ENCODE data around the gene NR2F2. TPM values are rescaled to one million over a fixed set of nuclear protein-coding genes. Genes with fewer than 3 reads are reported as not detected.

The NR2F2 gene
- total and polyA plus RNA-seq, 2 donors (not counting 1 experiment from before 2014, with no cell fraction given), result not detected

DNA sequence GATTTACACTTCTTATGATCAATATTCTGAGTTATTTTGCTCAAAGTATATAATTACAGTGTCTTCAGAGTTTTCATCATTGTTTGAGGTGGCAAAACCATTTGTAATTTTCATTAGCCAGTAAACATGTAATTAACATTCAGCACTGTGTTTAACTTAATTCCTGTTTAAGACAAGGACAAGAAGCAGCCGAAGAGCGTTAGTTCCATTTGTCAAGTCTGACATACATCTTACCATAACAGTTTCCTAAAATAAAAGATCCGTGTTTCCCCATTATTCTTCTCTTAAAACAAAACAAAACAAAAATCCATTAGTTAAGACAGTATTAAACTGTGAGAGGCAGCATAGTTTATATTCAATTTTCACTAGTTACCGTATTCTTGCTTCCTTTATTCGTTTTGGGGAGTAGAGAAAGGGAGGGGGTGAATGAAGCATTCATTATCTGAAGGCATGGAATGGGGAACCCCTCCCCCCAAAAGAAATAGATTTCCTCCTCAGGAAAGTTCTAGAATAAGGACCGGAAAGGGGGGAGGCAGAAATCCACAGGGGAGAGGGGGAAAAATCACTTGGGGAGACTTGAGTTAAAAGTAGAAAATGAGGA, 5.5 kb upstream of the NR2F2 start:
- intact Hi-C loops (cut with micrococcal nuclease), result no loop called here
- Histone ChIP-seq H3K27me3 (replicated peaks in 1 of 4; ENCODE audit: control extremely low read depth in 1 of 4, control insufficient read depth in 3 of 4, insufficient read depth in 4 of 4, low read length in 3 of 4) (peaks cover 2 to 61% (median 45%) of the 10 kb centered on the region in 4 experiments), H3K4me3 (ENCODE audit: control extremely low read depth in 1 of 5, extremely low read depth in 1 of 5, insufficient read depth in 1 of 5, low read depth in 2 of 5, low read length in 4 of 5) (no peak overlapping the region), H3K4me1 (ENCODE audit: control insufficient read depth in 2 of 2, insufficient read depth in 2 of 2, low read length in 2 of 2) (no peaks in the 10 kb centered on the region), H4K20me1 (ENCODE audit: control insufficient read depth, insufficient read depth, low read length, poor library complexity, severe bottlenecking) (no peaks in the 10 kb centered on the region), H2AFZ (ENCODE audit: insufficient read depth, low read depth, low read length, poor library complexity, severe bottlenecking) (no peak overlapping the region), H3K27ac (ENCODE audit: low read length in 2 of 2) (no peak overlapping the region), H3K4me2 (replicated peaks; ENCODE audit: low read depth, low read length, poor library complexity, severe bottlenecking) (no peak overlapping the region), H3K36me3 (replicated peaks in 1 of 2; ENCODE audit: control extremely low read depth in 1 of 2, control insufficient read depth in 1 of 2, extremely low read depth in 1 of 2, insufficient read depth in 2 of 2, low read length in 1 of 2) (no peaks in the 10 kb centered on the region), H3K79me2 (ENCODE audit: control insufficient read depth, insufficient read depth, low read length) (no peaks in the 10 kb centered on the region), H3K9ac (ENCODE audit: low read length) (no peak overlapping the region), H3K9me3 (ENCODE audit: control extremely low read depth in 1 of 3, control insufficient read depth in 2 of 3, insufficient read depth in 1 of 3, low read length in 2 of 3) (peaks cover 0 to 15% (median 0%) of the 10 kb centered on the region in 3 donors)
- Mint-ChIP-seq H3K4me3 (no peak overlapping the region), H3K9me3 (ENCODE audit: insufficient read depth) (no peaks in the 10 kb centered on the region), H3K27ac (no peak overlapping the region), H3K4me1 (peaks cover 8% of the 10 kb centered on the region), H3K27me3 (peaks cover 68% of the 10 kb centered on the region)
- ChIA-PET CTCF (no interaction called here), POLR2A (no interaction called here)
- DNase-seq, result no peak
- WGBS (ENCODE audit: insufficient coverage), result 25% methylated on average over 2 of the region's 6 CpGs
- TF ChIP-seq EZH2 (IDR thresholded peaks at IDR 0.05; ENCODE audit: borderline replicate concordance, insufficient read depth, low read depth, low read length, poor library complexity, severe bottlenecking), result no peak
- TF ChIP-seq, protein P1, sequence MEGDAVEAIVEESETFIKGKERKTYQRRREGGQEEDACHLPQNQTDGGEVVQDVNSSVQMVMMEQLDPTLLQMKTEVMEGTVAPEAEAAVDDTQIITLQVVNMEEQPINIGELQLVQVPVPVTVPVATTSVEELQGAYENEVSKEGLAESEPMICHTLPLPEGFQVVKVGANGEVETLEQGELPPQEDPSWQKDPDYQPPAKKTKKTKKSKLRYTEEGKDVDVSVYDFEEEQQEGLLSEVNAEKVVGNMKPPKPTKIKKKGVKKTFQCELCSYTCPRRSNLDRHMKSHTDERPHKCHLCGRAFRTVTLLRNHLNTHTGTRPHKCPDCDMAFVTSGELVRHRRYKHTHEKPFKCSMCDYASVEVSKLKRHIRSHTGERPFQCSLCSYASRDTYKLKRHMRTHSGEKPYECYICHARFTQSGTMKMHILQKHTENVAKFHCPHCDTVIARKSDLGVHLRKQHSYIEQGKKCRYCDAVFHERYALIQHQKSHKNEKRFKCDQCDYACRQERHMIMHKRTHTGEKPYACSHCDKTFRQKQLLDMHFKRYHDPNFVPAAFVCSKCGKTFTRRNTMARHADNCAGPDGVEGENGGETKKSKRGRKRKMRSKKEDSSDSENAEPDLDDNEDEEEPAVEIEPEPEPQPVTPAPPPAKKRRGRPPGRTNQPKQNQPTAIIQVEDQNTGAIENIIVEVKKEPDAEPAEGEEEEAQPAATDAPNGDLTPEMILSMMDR (IDR thresholded peaks at IDR 0.05), result no peak
- ATAC-seq (ENCODE audit: low read depth), result no peak

DNA sequence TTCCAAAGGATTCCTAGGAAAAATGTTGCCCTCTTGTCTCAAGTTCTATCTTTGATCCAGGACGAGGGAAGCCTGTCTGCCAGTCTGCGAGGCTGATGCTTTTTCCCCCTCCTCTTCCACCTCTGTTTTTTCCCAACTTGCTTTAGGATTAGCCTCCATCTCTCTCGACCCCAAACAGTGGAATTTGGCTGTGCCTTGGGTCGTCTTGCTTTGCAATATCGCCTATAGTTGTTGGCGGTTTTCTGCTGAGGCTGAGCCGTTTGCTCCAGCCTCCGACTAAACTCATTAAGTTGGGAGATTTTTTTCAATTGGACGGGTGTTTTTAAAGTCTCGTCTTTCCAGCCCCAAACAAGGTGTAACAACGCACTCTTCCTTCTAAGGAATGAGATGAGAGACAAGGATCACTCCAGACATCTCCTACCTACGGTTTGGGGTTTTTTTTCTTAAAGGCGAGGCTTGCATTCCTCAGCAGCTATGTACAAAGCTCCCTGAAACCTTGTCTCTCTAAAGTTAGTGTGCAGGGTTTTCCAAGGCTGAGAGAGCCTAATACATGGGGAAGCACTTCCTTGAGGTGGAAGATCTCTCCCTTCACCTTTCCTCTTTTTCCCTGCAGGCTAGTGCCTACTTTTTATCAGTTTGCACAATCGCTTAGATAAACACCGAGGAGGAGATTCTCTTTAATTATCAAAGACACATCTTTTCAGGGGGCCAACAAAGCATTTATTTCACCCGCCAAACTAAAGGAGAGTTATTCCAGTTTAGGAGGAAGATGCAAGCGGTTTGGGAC, 4.8 kb upstream of the NR2F2 start:
- peaks cover 68% of the 10 kb centered on the region for H3K27me3 Mint-ChIP-seq
- H4K20me1 ChIP-seq (ENCODE audit: control insufficient read depth, insufficient read depth, low read length, poor library complexity, severe bottlenecking), result no peaks in the 10 kb centered on the region
- TF ChIP-seq, protein P1 (IDR thresholded peaks at IDR 0.05), result no peak
- no peak overlapping the region for H3K4me3 ChIP-seq (ENCODE audit: control extremely low read depth in 1 of 5, extremely low read depth in 1 of 5, insufficient read depth in 1 of 5, low read depth in 2 of 5, low read length in 4 of 5)
- H3K4me3 Mint-ChIP-seq, result no peak overlapping the region
- DNase-seq, result no peak
- no peaks in the 10 kb centered on the region for H3K9me3 Mint-ChIP-seq (ENCODE audit: insufficient read depth)
- H3K4me1 Mint-ChIP-seq, result peaks cover 11% of the 10 kb centered on the region
- no peak overlapping the region for H3K9ac ChIP-seq (ENCODE audit: low read length)
- no peaks in the 10 kb centered on the region for H3K36me3 ChIP-seq (replicated peaks in 1 of 2; ENCODE audit: control extremely low read depth in 1 of 2, control insufficient read depth in 1 of 2, extremely low read depth in 1 of 2, insufficient read depth in 2 of 2, low read length in 1 of 2)
- H3K79me2 ChIP-seq (ENCODE audit: control insufficient read depth, insufficient read depth, low read length), result no peaks in the 10 kb centered on the region
- WGBS (ENCODE audit: insufficient coverage), result 13% methylated on average over 7 of the region's 17 CpGs
- H2AFZ ChIP-seq (ENCODE audit: insufficient read depth, low read depth, low read length, poor library complexity, severe bottlenecking), result no peak overlapping the region
- H3K27ac Mint-ChIP-seq, result no peak overlapping the region
- H3K9me3 ChIP-seq (ENCODE audit: control extremely low read depth in 1 of 3, control insufficient read depth in 2 of 3, insufficient read depth in 1 of 3, low read length in 2 of 3), result peaks cover 0 to 19% (median 0%) of the 10 kb centered on the region in 3 donors
- no peak overlapping the region for H3K27ac ChIP-seq (ENCODE audit: low read length in 2 of 2)
- ChIA-PET CTCF (no interaction called here), POLR2A (no interaction called here)
- H3K4me2 ChIP-seq (replicated peaks; ENCODE audit: low read depth, low read length, poor library complexity, severe bottlenecking), result no peak overlapping the region
- ATAC-seq (ENCODE audit: low read depth), result no peak
- H3K27me3 ChIP-seq (replicated peaks in 1 of 4; ENCODE audit: control extremely low read depth in 1 of 4, control insufficient read depth in 3 of 4, insufficient read depth in 4 of 4, low read length in 3 of 4), result peaks cover 2 to 60% (median 42%) of the 10 kb centered on the region in 4 experiments
- H3K4me1 ChIP-seq (ENCODE audit: control insufficient read depth in 2 of 2, insufficient read depth in 2 of 2, low read length in 2 of 2), result peaks cover 0 to 3% of the 10 kb centered on the region in 2 donors
- intact Hi-C loops (cut with micrococcal nuclease), result no loop called here
